K562 (cell line): ENCODE measurements around the gene ZNF564. TPM values are rescaled to one million over a fixed set of nuclear protein-coding genes. Genes with fewer than 3 reads are reported as not detected.

Experiments used
- HBP1 ChIP-seq: fragments of 450-650 bp; formaldehyde crosslinking; IDR thresholded peaks from 2 replicates; pipeline ENCODE4 v1.4.0; 2022; ENCODE audit warnings: missing genetic modification characterization
- HDAC6 ChIP-seq: IDR thresholded peaks from 2 replicates; pipeline ENCODE4 v1.6.1; 2012; ENCODE audit warnings: low read depth, mild to moderate bottlenecking, control low read depth, inconsistent platforms, low read length, moderate library complexity
- ZNF124 ChIP-seq: sonication (generic); formaldehyde crosslinking; IDR thresholded peaks from 2 replicates; pipeline ENCODE4 v1.8.1; 2022; ENCODE audit warnings: missing genetic modification reagents
- ZNF212 ChIP-seq: fragments of 450-650 bp; formaldehyde crosslinking; IDR thresholded peaks from 2 replicates; pipeline ENCODE4 v1.4.0; 2020; ENCODE audit warnings: mild to moderate bottlenecking
- ZNF274 ChIP-seq: IDR thresholded peaks from 2 replicates; pipeline ENCODE4 v1.6.1; 2011; ENCODE audit warnings: low read depth, mild to moderate bottlenecking, low read length, moderate library complexity, borderline replicate concordance
- ZNF41 ChIP-seq: fragments of 250-450 bp; sonication (Bioruptor Pico); conservative IDR thresholded peaks from 2 replicates; pipeline ENCODE4 v1.4.0; 2020; ENCODE audit warnings: mild to moderate bottlenecking
- ZNF445 ChIP-seq: fragments of 250-450 bp; sonication (Bioruptor Pico); IDR thresholded peaks from 2 replicates; pipeline ENCODE4 v1.4.0; 2020; ENCODE audit warnings: low read depth, mild to moderate bottlenecking, moderate library complexity
- ZNF75A ChIP-seq: fragments of 450-650 bp; formaldehyde crosslinking; IDR thresholded peaks from 2 replicates; pipeline ENCODE4 v1.4.0; 2020; ENCODE audit warnings: mild to moderate bottlenecking
- polyA plus RNA-seq, 8 experiments: library from polyadenylated mRNA; depleted of rRNA in 4 of 8; stranded (reverse) in 5 of 8; unstranded in 3 of 8; fragments of >200 nt; fragmentation: Nextera tagmentation in 2 of 8; fragmentation: Illumina TruSeq in 1 of 8; extraction: Ambion mirVana in 2 of 8; extraction: Trizol in 1 of 8; gene quantifications; 2 replicates each; pipeline versions ENCODE4 v1.2.1 to v1.2.3, GENCODE V29; 2011 to 2014; ENCODE audit warnings: inconsistent platforms in 1 of 8, missing spikeins in 1 of 8
- total RNA-seq, 7 experiments: library from RNA; depleted of rRNA in 6 of 7; stranded (reverse); fragments of >200 nt in 6 of 7; fragmentation: Illumina TruSeq in 2 of 7; extraction: Trizol in 2 of 7; gene quantifications; 2 replicates each; pipeline versions ENCODE4 v1.2.1 to v1.2.3, GENCODE V29; 2011 to 2021; ENCODE audit warnings: low replicate concordance in 1 of 7
- TF ChIP-seq, protein P1 (sequence below): sonication (generic); formaldehyde crosslinking; IDR thresholded peaks from 2 replicates; pipeline ENCODE4 v1.8.1; 2023; ENCODE audit warnings: mild to moderate bottlenecking, missing genetic modification reagents
- TF ChIP-seq, protein P2 (sequence below): fragments of 450-650 bp; IDR thresholded peaks from 2 replicates; pipeline ENCODE4 v1.6.1; 2016; ENCODE audit warnings: mild to moderate bottlenecking, moderate library complexity

Gene ZNF564
- total and polyA plus RNA-seq, 9 of the 15 experiments (the other 6 are each of a cell fraction or from before 2014, with no cell fraction given) = 1.4 to 8.1 (median 5.6) TPM

DNA sequence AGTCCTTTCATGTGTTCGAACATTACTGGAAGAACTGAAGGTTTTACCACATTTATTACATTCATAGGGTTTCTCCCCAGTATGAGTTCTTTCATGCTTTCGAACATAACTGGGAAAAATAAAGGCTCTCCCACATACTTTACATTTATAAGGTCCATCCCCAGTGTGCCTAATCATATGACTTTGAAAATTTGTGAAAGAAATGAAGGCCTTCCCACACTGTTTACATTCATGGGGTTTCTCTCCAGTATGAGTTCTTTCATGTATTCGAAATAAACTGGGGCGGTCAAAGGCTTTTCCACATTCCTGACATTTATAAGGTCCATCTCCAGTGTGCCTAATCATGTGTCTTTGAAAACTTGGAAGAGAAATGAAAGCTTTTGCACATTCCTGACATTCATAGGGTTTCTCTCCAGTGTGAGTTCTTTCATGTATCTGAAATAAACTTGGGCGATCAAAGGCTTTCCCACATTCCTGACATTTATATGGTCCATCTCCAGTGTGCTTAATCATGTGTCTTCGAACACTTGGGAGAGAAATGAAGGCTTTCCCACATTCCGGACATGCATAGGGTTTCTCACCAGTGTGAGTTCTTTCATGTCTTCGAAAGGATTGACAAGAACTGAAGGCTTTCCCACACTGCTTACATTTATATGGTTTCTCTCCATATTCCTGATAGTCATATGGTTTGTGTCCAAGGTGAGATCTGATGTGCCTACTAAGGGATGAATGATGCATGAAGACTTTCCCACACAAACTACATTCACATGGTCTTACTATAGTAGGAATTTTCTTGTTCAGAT lies 24.0 kb downstream of the ZNF564 start (continued):
- TF ChIP-seq, protein P1, sequence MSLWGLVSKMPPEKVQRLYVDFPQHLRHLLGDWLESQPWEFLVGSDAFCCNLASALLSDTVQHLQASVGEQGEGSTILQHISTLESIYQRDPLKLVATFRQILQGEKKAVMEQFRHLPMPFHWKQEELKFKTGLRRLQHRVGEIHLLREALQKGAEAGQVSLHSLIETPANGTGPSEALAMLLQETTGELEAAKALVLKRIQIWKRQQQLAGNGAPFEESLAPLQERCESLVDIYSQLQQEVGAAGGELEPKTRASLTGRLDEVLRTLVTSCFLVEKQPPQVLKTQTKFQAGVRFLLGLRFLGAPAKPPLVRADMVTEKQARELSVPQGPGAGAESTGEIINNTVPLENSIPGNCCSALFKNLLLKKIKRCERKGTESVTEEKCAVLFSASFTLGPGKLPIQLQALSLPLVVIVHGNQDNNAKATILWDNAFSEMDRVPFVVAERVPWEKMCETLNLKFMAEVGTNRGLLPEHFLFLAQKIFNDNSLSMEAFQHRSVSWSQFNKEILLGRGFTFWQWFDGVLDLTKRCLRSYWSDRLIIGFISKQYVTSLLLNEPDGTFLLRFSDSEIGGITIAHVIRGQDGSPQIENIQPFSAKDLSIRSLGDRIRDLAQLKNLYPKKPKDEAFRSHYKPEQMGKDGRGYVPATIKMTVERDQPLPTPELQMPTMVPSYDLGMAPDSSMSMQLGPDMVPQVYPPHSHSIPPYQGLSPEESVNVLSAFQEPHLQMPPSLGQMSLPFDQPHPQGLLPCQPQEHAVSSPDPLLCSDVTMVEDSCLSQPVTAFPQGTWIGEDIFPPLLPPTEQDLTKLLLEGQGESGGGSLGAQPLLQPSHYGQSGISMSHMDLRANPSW = no peak
- TF ChIP-seq ZNF75A (CRISPR knock-in tag) = peak; percentile 100
- TF ChIP-seq ZNF274 = peak; percentile 99
- no peak for TF ChIP-seq HDAC6
- no peak for TF ChIP-seq ZNF41 (CRISPR knock-in tag)
- no peak for TF ChIP-seq ZNF212 (CRISPR knock-in tag)
- no peak for TF ChIP-seq ZNF124 (CRISPR knock-in tag)
- TF ChIP-seq, protein P2, sequence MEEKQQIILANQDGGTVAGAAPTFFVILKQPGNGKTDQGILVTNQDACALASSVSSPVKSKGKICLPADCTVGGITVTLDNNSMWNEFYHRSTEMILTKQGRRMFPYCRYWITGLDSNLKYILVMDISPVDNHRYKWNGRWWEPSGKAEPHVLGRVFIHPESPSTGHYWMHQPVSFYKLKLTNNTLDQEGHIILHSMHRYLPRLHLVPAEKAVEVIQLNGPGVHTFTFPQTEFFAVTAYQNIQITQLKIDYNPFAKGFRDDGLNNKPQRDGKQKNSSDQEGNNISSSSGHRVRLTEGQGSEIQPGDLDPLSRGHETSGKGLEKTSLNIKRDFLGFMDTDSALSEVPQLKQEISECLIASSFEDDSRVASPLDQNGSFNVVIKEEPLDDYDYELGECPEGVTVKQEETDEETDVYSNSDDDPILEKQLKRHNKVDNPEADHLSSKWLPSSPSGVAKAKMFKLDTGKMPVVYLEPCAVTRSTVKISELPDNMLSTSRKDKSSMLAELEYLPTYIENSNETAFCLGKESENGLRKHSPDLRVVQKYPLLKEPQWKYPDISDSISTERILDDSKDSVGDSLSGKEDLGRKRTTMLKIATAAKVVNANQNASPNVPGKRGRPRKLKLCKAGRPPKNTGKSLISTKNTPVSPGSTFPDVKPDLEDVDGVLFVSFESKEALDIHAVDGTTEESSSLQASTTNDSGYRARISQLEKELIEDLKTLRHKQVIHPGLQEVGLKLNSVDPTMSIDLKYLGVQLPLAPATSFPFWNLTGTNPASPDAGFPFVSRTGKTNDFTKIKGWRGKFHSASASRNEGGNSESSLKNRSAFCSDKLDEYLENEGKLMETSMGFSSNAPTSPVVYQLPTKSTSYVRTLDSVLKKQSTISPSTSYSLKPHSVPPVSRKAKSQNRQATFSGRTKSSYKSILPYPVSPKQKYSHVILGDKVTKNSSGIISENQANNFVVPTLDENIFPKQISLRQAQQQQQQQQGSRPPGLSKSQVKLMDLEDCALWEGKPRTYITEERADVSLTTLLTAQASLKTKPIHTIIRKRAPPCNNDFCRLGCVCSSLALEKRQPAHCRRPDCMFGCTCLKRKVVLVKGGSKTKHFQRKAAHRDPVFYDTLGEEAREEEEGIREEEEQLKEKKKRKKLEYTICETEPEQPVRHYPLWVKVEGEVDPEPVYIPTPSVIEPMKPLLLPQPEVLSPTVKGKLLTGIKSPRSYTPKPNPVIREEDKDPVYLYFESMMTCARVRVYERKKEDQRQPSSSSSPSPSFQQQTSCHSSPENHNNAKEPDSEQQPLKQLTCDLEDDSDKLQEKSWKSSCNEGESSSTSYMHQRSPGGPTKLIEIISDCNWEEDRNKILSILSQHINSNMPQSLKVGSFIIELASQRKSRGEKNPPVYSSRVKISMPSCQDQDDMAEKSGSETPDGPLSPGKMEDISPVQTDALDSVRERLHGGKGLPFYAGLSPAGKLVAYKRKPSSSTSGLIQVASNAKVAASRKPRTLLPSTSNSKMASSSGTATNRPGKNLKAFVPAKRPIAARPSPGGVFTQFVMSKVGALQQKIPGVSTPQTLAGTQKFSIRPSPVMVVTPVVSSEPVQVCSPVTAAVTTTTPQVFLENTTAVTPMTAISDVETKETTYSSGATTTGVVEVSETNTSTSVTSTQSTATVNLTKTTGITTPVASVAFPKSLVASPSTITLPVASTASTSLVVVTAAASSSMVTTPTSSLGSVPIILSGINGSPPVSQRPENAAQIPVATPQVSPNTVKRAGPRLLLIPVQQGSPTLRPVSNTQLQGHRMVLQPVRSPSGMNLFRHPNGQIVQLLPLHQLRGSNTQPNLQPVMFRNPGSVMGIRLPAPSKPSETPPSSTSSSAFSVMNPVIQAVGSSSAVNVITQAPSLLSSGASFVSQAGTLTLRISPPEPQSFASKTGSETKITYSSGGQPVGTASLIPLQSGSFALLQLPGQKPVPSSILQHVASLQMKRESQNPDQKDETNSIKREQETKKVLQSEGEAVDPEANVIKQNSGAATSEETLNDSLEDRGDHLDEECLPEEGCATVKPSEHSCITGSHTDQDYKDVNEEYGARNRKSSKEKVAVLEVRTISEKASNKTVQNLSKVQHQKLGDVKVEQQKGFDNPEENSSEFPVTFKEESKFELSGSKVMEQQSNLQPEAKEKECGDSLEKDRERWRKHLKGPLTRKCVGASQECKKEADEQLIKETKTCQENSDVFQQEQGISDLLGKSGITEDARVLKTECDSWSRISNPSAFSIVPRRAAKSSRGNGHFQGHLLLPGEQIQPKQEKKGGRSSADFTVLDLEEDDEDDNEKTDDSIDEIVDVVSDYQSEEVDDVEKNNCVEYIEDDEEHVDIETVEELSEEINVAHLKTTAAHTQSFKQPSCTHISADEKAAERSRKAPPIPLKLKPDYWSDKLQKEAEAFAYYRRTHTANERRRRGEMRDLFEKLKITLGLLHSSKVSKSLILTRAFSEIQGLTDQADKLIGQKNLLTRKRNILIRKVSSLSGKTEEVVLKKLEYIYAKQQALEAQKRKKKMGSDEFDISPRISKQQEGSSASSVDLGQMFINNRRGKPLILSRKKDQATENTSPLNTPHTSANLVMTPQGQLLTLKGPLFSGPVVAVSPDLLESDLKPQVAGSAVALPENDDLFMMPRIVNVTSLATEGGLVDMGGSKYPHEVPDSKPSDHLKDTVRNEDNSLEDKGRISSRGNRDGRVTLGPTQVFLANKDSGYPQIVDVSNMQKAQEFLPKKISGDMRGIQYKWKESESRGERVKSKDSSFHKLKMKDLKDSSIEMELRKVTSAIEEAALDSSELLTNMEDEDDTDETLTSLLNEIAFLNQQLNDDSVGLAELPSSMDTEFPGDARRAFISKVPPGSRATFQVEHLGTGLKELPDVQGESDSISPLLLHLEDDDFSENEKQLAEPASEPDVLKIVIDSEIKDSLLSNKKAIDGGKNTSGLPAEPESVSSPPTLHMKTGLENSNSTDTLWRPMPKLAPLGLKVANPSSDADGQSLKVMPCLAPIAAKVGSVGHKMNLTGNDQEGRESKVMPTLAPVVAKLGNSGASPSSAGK = 0 out of 2 replicates have a peak, but pooled peaks have one; percentile 32
- peak; percentile 72; the same call in 1 of the 2 replicates for TF ChIP-seq ZNF445 (CRISPR knock-in tag)
- TF ChIP-seq HBP1 (CRISPR knock-in tag) = no peak
